Psoas muscle (tissue), 8 donors: ENCODE results near the gene PHGDH. TPM values are rescaled to one million over a fixed set of nuclear protein-coding genes. Genes with fewer than 3 reads are reported as not detected.

ENCODE experiments used
- ATAC-seq, 4 donors: fragments of 200-7000 bp; cut with Tn5 transposase; one replicate each; pipeline ENCODE4 v1.9.1; 2020; ENCODE audit warnings: moderate library complexity in 3 of 4, mild to moderate bottlenecking in 2 of 4
- DNase-seq, 2 donors: peaks; one replicate each; pipeline ENCODE4 v3.0.0-alpha.2; 2020
- H3K27ac ChIP-seq: fragments of 200-600 bp; one replicate; pipeline ENCODE4 v1.8.0; 2022
- H3K27me3 ChIP-seq, 3 donors: fragments of 200-600 bp in 1 of 3; one replicate each; pipeline versions ENCODE4 v1.6.1 to v1.8.0; 2013 to 2022; ENCODE audit warnings: low read length in 2 of 3, mild to moderate bottlenecking in 2 of 3, moderate library complexity in 1 of 3; ENCODE audit not compliant: insufficient read depth in 3 of 3
- H3K36me3 ChIP-seq, 2 donors: fragments of 200-600 bp in 1 of 2; one replicate each; pipeline versions ENCODE4 v1.6.1 to v1.8.0; 2013 to 2022; ENCODE audit warnings: low read depth in 1 of 2, mild to moderate bottlenecking in 1 of 2, moderate library complexity in 1 of 2; ENCODE audit not compliant: insufficient read depth in 1 of 2
- H3K4me1 ChIP-seq: fragments of 200-600 bp; one replicate; pipeline ENCODE4 v1.8.0; 2022
- H3K4me3 ChIP-seq: fragments of 200-600 bp; one replicate; pipeline ENCODE4 v1.8.0; 2022; ENCODE audit warnings: mild to moderate bottlenecking
- H3K9me3 ChIP-seq: fragments of 200-600 bp; one replicate; pipeline ENCODE4 v1.8.0; 2022
- WGBS, 3 donors: extraction: QIAGEN DNeasy Blood & Tissue Kit; methylation state at CpG; one replicate each; pipeline versions ENCODE4 v1.1.6 to v1.1.7; 2013; 5-methylcytosine and 5-hydroxymethylcytosine counted together
- intact Hi-C, 2 donors: fragments of 100-400 bp; cut with DNase I; formaldehyde crosslinking; loops; one replicate each; pipeline versions ENCODE4 v1.11.0 to v1.14.2; 2022
- polyA plus RNA-seq, 3 donors: library from polyadenylated mRNA; stranded (reverse); fragments of 200-250 nt; gene quantifications; one replicate each; pipeline ENCODE4 v1.2.3, GENCODE V29; 2013
- total RNA-seq, 4 donors: library from RNA; stranded (reverse); fragmentation: NEBNext Ultra II Directional in 2 of 4; extraction: Animal tissue kit (Norgen Biotek cat#: 25700) in 2 of 4; gene quantifications; one replicate each; pipeline versions ENCODE4 v1.2.1 to v1.2.4, GENCODE V29; 2021 to 2023
- TF ChIP-seq, protein P1 (sequence below): fragments of 200-600 bp; IDR thresholded peaks from one replicate; pipeline ENCODE4 v1.8.0; 2022; ENCODE audit warnings: antibody characterized with exemption
- donor health status: healthy with polysubstance abuse.
- donor health status: DM: no; HTN: no; CAD: no; lungs with moderate emphysema.
- donor health status: Bipolar disorder and iron deficiency.
- donor health status: healthy.
- donor health status: DM: yes; HTN: yes; CAD: no.
- donor health status: DM: no; HTN: no; CAD: no.
- donor health status: DM: no; HTN: no; CAD: no.
- donor health status: DM: yes; HTN: yes; CAD: no.

The PHGDH gene
- total and polyA plus RNA-seq, 7 donors = 1.3 to 5.1 (median 2.7) TPM

DNA sequence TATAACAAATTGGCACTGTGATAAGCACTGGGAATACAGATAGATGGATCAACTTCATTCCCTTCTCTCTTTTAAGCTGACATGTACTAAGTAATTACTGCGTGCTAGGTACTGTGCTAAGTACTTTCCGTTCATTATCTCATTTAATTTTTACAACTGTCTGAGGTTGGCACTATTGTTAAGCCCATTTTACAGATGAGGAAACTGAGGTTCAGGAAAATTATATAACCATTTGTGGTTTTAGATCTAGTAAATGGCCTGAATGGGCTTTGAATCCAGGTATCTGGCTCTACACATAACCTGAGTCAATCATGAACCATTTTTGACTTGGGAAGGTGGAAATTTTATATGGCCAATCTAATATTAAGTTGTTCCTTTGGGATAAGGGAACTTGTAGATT is 60.6 kb downstream of the PHGDH start:
- Histone ChIP-seq H3K4me1 (peaks cover 9% of the 10 kb centered on the region), H3K36me3 (no peaks in the 10 kb centered on the region), H3K4me3 (no peak overlapping the region), H3K27me3 (no peaks in the 10 kb centered on the region), H3K9me3 (no peaks in the 10 kb centered on the region), H3K27ac (no peak overlapping the region)
- intact Hi-C loops = no loop called here
- TF ChIP-seq, protein P1, sequence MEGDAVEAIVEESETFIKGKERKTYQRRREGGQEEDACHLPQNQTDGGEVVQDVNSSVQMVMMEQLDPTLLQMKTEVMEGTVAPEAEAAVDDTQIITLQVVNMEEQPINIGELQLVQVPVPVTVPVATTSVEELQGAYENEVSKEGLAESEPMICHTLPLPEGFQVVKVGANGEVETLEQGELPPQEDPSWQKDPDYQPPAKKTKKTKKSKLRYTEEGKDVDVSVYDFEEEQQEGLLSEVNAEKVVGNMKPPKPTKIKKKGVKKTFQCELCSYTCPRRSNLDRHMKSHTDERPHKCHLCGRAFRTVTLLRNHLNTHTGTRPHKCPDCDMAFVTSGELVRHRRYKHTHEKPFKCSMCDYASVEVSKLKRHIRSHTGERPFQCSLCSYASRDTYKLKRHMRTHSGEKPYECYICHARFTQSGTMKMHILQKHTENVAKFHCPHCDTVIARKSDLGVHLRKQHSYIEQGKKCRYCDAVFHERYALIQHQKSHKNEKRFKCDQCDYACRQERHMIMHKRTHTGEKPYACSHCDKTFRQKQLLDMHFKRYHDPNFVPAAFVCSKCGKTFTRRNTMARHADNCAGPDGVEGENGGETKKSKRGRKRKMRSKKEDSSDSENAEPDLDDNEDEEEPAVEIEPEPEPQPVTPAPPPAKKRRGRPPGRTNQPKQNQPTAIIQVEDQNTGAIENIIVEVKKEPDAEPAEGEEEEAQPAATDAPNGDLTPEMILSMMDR = no peak
- ATAC-seq (no peak), DNase-seq (no peak)
- 96 to 97% (median 97%) methylated on average over 2 of the region's 2 CpGs for WGBS, 3 donors

DNA sequence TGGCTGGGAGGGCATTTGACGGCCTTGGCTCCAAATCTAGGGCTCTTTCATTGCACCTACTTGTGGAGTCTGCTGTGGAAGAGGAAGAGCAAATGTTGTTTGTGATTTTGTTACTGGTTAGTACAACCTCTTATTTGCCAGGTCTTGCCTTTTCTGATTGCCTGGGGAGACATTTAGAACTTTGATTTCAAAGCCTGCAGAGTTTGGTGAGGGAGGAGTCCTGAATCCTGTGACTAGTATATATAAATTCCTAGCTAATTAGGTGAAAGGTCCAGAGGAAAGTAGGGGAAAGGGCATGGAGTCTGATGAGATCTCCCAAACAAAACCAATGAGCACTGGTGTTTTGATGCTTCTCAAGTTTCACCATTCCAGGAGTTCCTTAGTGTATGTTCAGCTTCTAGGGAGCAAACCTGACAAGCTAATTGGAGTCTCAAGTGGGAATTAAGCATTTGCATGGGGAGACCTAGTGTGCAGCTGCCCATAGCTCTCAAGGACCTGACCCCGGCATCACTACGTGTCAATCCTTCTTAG is 62.0 kb downstream of the PHGDH start:
- WGBS, 3 donors = 29 to 42% (median 41%) methylated on average over 3 of the region's 3 CpGs
- TF ChIP-seq, protein P1 = no peak
- H3K27ac ChIP-seq = no peak overlapping the region
- H3K9me3 ChIP-seq = no peaks in the 10 kb centered on the region
- H3K4me1 ChIP-seq = peaks cover 9% of the 10 kb centered on the region
- ATAC-seq (peak; percentile 55 to 81 (median 65)), DNase-seq (no peak)
- intact Hi-C loops = no loop called here
- no peak overlapping the region for H3K4me3 ChIP-seq
- H3K27me3 ChIP-seq = no peaks in the 10 kb centered on the region
- no peaks in the 10 kb centered on the region for H3K36me3 ChIP-seq

DNA sequence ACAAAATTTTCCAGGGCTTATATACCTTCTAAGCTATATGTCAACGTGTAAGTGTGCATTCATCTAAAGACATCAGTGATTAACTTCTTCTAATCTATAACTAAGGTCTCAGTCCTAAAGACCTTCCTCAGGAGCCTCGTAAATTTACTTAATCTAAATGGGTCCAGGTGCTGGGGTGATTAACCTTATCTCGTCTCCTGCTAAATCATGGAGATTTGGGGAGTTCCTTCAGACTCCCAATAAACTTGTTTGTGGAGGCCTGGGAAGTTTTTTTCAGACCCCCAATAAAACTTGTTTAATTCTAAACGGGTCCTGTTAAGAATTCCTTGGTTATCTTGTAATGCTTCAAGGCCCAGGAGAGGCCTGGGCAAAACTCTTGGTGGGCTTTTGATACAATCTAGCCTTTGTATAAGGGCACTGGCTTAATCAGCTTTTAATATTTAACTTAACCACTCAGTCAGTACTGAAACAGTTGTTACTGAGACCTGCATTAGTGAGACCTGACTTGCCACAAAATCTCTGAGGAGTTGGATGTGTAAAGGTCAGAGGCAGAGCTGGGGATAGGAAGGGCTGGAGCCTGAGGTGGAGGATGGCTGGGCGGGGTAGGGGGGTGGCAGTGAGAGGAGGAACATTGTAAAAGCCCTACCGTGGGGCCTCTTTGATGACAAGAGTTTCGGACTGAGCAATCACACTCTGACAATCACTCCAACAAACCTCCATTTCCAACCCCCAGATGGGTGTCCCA is 63.2 kb downstream of the PHGDH start:
- H3K9me3 ChIP-seq = no peaks in the 10 kb centered on the region
- no peaks in the 10 kb centered on the region for H3K36me3 ChIP-seq
- ATAC-seq (no peak), DNase-seq (no peak)
- H3K4me3 ChIP-seq = no peak overlapping the region
- intact Hi-C loops = no loop called here
- 77 to 83% (median 80%) methylated on average over 7 of the region's 7 CpGs for WGBS, 3 donors
- H3K27me3 ChIP-seq = no peaks in the 10 kb centered on the region
- TF ChIP-seq, protein P1 = no peak
- H3K4me1 ChIP-seq = peaks cover 9% of the 10 kb centered on the region
- no peak overlapping the region for H3K27ac ChIP-seq

DNA sequence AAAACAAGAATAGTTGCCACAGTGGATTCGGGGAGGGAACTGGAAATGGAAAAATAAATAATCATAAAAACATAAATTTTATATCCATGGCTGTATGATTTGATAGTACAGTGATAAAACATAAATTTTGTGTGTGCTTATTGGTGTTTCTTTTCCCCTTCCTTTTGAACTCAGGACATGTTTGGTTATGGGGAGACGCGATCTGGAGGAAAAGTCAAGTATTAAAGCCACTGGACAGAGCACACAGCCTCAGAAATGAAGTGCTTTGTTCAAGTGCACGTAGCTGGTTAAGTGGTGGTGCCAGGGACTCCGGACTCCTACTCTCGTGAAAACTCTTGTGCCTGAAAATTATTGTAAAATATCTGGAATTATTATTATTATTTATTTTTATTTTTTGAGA is 66.6 kb downstream of the PHGDH start:
- DNase-seq (no peak), ATAC-seq (no peak)
- WGBS, 3 donors = 94 to 96% (median 96%) methylated on average over 6 of the region's 6 CpGs
- no peaks in the 10 kb centered on the region for H3K9me3 ChIP-seq
- no peak overlapping the region for H3K4me3 ChIP-seq
- H3K36me3 ChIP-seq = no peaks in the 10 kb centered on the region
- H3K4me1 ChIP-seq = peaks cover 7% of the 10 kb centered on the region
- no peaks in the 10 kb centered on the region for H3K27me3 ChIP-seq
- H3K27ac ChIP-seq = no peak overlapping the region
- TF ChIP-seq, protein P1 = no peak
- intact Hi-C loops = no loop called here
